ENCODE data around the gene TREML1.

The TREML1 gene

GRCh38 chr6:41179163-41179562 lies 25.0 kb upstream of the TREML1 start:
- H3K4me3 ChIP-seq (ENCODE audit: low read depth, low read length): no peak overlapping the region

DNA sequence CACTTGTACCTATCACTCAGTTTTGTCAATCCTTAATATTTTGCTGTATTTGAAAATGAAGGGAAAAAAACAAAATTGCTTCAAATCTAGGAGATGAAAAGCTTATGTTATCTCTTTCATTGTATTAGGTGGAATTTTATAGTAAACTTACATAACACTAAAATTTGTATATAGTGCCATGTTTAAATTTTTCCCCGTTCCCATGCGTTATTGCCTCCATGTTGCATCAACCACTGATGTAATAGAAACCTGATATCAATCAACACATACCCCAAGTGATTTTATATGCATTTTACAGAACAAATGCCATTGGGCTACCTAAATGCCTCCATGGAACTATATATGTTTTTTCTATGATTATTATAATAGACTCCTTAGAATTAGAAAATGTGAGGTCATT lies 23.5 kb upstream of the TREML1 start:
- no peak overlapping the region for H3K4me3 ChIP-seq (ENCODE audit: low read depth, low read length)

DNA sequence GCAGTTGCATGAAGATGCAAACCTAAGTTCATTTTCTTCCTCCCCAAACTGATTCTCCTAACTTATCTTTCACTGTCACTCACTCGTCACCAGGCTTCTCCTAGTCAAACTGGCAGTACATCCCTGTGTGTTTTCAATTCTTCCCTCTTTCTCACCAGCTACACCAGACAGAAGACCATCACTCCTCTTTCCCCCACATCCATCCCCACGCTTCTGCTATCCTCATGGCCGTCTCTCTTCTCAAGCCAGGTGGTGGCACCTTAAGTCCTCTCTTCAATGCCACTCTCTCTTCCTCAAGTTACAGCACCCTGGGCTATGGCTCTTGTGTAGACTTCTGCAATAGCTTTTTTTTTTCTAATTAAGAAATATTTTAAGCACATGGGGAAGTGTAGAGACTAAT lies 23.1 kb upstream of the TREML1 start:
- no peak overlapping the region for H3K4me3 ChIP-seq (ENCODE audit: low read depth, low read length)

DNA sequence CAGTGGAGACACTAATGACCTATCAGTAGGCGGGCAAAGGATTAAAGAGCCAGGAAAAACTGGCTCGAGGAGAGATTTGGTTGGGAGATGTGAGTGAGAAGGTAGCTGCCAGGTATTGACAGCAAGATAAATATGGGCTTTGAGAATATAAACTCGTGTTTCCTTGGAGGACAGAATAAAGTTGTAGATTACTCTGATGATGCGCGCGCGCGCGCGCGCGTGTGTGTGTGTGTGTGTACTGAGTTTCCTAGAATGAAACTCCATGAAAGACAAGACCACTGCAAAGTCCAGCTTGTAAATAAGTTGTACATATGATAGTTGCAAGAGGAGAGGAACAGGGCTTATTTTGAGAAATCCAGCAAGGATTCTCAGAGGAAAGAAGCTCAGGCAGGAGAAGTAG lies 22.0 kb upstream of the TREML1 start:
- H3K4me3 ChIP-seq (ENCODE audit: low read depth, low read length): no peak overlapping the region

DNA sequence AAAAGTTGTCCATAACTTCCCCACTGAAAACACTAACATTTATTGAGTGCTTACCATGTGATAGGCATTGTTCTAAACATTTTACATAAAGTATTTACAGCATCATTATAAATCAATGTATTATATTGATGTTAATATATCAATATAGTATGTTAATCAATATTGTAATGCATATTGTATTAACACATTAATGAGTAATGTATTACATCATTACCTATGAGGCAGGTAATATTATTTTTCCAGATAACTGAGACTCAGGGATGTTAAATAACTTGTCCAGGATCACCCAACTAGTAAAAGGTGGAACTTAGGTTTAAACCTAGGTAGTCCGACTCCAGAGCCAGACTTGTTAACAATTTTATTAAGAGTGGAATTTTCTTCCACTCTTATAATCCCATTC lies 20.9 kb upstream of the TREML1 start:
- no peak overlapping the region for H3K4me3 ChIP-seq (ENCODE audit: low read depth, low read length)

DNA sequence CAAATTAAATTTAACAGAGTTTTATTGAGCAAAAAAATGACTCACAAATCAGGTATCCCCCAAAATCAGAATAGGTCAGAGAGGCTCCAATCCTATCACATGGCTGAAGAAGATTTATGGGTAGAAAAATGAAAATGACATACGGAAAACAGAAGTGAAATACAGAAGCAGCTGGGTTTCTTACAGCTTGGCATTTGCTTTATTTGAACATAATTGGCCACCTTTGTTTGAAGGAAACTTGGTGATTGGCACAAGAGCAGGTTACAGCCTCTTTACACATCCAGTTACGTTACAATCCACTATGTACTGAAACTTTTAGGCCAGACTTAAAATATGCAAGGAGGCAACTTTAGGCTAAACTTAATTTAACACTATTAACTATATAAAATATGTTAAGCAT lies 20.5 kb upstream of the TREML1 start:
- no peak overlapping the region for H3K4me3 ChIP-seq (ENCODE audit: low read depth, low read length)

DNA sequence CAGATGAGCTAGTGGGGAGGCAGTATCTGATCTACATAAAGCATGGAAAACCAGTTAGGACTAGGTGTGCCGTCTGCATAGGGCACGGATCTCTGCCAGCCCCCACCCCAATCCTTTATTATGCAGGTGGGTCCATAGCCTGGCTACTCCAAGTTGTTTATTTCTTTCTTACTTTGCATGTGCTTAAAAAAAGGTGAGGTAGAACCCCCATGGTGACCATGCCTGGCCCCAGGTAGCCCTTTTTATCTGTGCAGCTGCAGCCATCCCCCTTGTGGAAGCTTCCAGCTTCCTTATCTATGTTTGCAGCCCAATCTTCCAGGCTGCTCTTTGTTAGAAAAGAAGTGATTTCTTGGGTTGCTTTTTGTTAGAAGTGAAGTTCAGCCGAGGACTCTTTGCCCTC lies 17.8 kb upstream of the TREML1 start:
- no peak overlapping the region for H3K4me3 ChIP-seq (ENCODE audit: low read depth, low read length)

GRCh38 chr6:41170547-41171160 lies 16.5 kb upstream of the TREML1 start:
- no peak overlapping the region for H3K4me3 ChIP-seq (ENCODE audit: low read depth, low read length)

- H3K4me3 ChIP-seq (ENCODE audit: low read depth, low read length): no peak overlapping the region
Measured at GRCh38 chr6:41167173-41167963, 13.2 kb upstream of the TREML1 start.

- no peak overlapping the region for H3K4me3 ChIP-seq (ENCODE audit: low read depth, low read length)
Measured at GRCh38 chr6:41164551-41165120, 10.5 kb upstream of the TREML1 start.

GRCh38 chr6:41163419-41163717 lies 9.2 kb upstream of the TREML1 start:
- no peak overlapping the region for H3K4me3 ChIP-seq (ENCODE audit: low read depth, low read length)

GRCh38 chr6:41162687-41163418 lies 8.7 kb upstream of the TREML1 start, which contains the start of gene TREM2:
Gene TREM2 (minus strand): TSS chr6:41163116. CDS start chr6:41163082, 34 bp downstream.
- no peak within 1 kb of the TSS for H3K4me3 ChIP-seq (ENCODE audit: low read depth, low read length)

DNA sequence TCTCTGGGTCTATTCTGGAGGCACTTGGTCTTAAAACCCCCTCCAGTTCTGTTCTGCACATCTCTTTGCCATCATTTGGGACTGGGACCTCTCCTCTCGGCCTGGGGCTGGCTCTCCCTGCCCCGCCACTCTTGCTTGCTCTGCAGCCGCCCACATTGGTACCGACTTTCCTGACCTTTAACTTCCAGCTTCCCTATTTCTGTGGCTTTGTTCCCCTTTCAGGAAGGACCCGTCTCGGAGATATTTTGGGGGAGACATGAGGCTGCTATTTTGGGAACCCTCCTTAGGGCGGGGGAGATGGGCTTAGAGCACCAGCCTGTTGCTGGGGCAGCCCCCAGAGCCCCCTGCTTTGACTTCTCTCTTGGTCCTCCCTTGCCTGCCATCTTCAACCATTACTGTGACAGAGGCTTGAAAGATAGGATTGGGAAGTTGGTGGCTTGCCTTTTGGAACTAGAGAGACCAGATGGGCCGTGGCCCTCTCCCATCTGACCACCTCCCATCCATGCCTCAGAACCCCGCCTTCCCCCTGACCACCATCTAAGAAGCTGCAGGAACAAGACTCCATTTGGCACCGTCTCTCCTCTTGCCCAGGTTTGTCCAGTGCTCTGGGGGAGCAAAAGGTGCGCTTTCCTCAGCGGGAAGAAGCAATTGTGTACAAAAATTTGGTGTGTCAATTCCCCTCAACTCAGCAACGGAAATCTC lies 7.9 kb upstream of the TREML1 start:
- no peak overlapping the region for H3K4me3 ChIP-seq (ENCODE audit: low read depth, low read length)

DNA sequence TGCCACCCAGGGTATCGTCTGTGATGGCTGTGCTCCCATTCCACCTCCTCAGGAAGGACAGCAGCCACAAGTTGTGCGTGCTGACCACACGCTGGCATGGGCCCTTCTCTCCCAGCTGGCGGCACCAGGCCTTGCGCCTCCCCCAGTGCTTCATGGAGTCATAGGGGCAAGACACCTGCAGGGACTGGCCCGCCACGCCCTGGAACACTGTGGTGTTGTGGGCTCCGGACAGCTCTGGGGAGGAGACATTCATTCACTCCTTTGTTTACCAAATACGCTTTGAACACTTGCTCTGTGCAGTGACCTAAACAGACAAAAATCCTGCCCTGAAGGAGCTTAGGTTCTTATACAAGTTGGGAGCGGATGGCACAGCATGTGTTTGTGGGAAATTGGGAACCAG lies 7.2 kb upstream of the TREML1 start:
- H3K4me3 ChIP-seq (ENCODE audit: low read depth, low read length): no peak overlapping the region

DNA sequence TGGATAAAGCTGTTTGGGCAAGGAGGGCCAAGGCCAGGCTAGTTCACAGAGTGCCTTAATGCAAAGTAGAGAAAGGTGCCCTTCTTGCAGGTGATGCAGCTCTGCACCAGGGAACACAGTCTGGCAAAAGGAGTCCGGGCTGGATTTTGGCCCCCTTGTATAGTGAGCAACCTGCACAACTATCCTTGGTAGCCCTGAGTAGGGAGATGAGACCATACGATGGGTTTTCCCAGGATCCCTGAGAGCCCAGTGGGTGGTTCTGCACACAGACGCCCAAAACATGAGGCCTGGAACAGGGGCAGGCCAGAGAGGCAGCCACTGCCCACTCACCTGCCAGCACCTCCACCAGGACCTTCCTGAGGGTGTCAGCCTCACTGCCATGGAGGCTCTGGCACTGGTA lies 6.8 kb upstream of the TREML1 start:
- H3K4me3 ChIP-seq (ENCODE audit: low read depth, low read length): no peak overlapping the region

- H3K4me3 ChIP-seq (ENCODE audit: low read depth, low read length): no peak overlapping the region
Measured at GRCh38 chr6:41159415-41160082, 5.4 kb upstream of the TREML1 start.

DNA sequence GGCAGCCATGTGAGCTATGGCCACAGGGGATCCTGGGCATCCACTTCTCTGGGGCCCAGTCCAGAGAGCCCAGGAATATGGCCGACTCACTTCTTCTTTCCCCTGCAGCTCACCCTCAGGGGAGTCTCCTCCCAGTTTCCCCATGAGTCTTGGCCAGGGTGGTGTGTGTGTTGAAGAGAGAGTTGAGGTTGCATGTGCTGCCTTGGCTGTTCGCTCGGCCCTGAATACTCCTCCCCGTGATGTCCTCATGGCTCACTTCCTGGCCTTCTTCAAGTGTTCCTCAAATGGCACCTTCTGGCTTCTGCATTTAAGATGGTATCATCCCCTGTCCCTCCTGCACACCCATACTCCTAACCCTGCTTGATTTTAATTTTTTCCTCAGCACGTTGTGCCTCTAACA lies 3.2 kb upstream of the TREML1 start:
- H3K4me3 ChIP-seq (ENCODE audit: low read depth, low read length): no peak overlapping the region

GRCh38 chr6:41156771-41157170 lies 2.6 kb upstream of the TREML1 start:
- H3K4me3 ChIP-seq (ENCODE audit: low read depth, low read length): no peak overlapping the region

DNA sequence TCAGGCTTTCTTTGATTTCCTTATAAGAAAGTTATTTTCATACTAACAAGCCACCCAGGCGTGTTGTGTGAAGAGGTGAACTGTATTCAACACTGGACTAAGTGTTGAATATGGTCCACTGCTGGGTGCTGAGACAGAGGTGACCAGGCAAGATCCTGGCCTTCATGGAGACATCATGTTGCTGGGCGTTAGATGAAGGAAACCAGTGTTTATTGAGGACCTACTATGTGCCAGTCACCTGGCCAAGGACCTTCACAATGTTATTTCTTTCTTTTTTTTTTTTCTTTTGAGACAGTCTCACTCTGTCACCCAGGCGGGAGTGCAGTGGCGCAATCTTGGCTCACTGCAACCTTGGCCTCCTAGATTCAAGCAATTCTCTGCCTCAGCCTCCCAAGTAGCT lies 1.9 kb upstream of the TREML1 start:
- no peak overlapping the region for H3K4me3 ChIP-seq (ENCODE audit: low read depth, low read length)

DNA sequence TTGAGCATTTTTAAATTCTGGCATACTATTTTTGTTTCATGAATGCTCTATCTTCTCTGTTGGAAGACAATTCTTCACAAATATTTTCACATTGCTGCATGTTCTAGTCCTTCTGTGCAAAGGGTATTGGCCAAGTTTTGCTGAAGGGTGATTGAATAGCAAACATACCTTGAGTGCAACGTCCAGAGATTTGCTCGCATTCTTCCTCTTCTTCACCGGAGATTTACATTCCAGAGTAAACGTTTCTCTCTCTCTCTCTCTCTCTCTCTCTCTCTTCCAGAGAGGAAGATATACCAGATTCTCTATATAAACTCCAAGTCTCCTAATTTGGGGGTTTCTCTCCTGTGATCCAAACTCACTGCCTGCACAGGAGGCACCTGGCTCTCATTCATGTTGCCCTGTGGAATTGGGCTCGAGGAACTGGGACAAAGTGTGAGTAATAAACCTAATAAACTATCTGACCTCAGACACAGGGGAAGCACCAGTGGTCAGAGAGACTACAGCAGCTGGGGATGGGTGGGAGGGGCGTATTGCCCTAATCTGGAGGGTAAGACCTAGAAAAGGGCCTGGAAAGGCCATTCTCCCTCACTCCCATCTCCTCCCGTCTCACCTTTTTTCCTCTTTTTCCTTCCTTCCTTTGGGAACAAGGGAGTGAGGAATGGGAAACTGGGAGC lies 1.1 kb upstream of the TREML1 start:
- H3K4me3 ChIP-seq (ENCODE audit: low read depth, low read length): no peak overlapping the region
